ENCODE results near the gene MYBPC2.

MYBPC2 gene

GRCh38 chr19:50505856-50506611, 73.3 kb downstream of the MYBPC2 start:
- DNase-seq = no peak

GRCh38 chr19:50506700-50507099, 74.0 kb downstream of the MYBPC2 start:
- no peak for DNase-seq

GRCh38 chr19:50507376-50507775, 74.7 kb downstream of the MYBPC2 start:
- no peak for DNase-seq

GRCh38 chr19:50508843-50509190, 76.1 kb downstream of the MYBPC2 start:
- DNase-seq = no peak

GRCh38 chr19:50509366-50509765, 76.7 kb downstream of the MYBPC2 start:
- DNase-seq = no peak

GRCh38 chr19:50510121-50510670, 77.5 kb downstream of the MYBPC2 start:
- DNase-seq = no peak

- no peak for DNase-seq
Observed at GRCh38 chr19:50510700-50511068, 78.0 kb downstream of the MYBPC2 start.

GRCh38 chr19:50511069-50511822, 78.6 kb downstream of the MYBPC2 start, which contains the start of gene JOSD2:
JOSD2 (minus strand) TSS chr19:50511191; CDS start chr19:50510431, 760 bp downstream.
- DNase-seq = peak; percentile 96 to 99

GRCh38 chr19:50512112-50512998, 79.7 kb downstream of the MYBPC2 start:
- no peak for DNase-seq

- no peak for DNase-seq
Observed at GRCh38 chr19:50512999-50513745, 80.5 kb downstream of the MYBPC2 start.

GRCh38 chr19:50513746-50514345, 81.2 kb downstream of the MYBPC2 start, which contains the start of gene ASPDH:
ASPDH (minus strand) TSS chr19:50513913; CDS start chr19:50513823, 90 bp downstream.
- DNase-seq = no peak

- DNase-seq = no peak
Observed at GRCh38 chr19:50514346-50515167, 81.9 kb downstream of the MYBPC2 start.

- DNase-seq = no peak
Observed at GRCh38 chr19:50515168-50515561, 82.5 kb downstream of the MYBPC2 start.
